GM20000 (cell line): Measurements from ENCODE around the gene LDLR.

ENCODE experiments used
- DNase-seq: peaks from one replicate; pipeline ENCODE4 v3.0.0; 2012; ENCODE audit warnings: low spot score
- CTCF ChIP-seq: IDR thresholded peaks from 2 replicates; pipeline ENCODE4 v1.5.1; 2012; ENCODE audit warnings: mild to moderate bottlenecking, control low read depth; ENCODE audit errors: extremely low read depth, missing control alignments

Gene LDLR

GRCh38 chr19:11050323-11051114 is 38.7 kb upstream of the LDLR start:
- DNase-seq = no peak
- TF ChIP-seq CTCF = no peak

GRCh38 chr19:11053817-11054195 is 35.5 kb upstream of the LDLR start:
- no peak for DNase-seq
- TF ChIP-seq CTCF = no peak

GRCh38 chr19:11054200-11054599 is 35.1 kb upstream of the LDLR start:
- no peak for DNase-seq
- TF ChIP-seq CTCF = no peak

GRCh38 chr19:11054628-11055027 is 34.6 kb upstream of the LDLR start:
- no peak for DNase-seq
- no peak for TF ChIP-seq CTCF

GRCh38 chr19:11058246-11059030 is 30.8 kb upstream of the LDLR start:
- DNase-seq = no peak
- no peak for TF ChIP-seq CTCF

- TF ChIP-seq CTCF = no peak
Observed at GRCh38 chr19:11059511-11060358, 29.5 kb upstream of the LDLR start.

GRCh38 chr19:11061952-11062351 is 27.3 kb upstream of the LDLR start:
- no peak for TF ChIP-seq CTCF
- no peak for DNase-seq

More at GRCh38 chr19:11059511-11060358, 29.5 kb upstream of the LDLR start:
- DNase-seq = no peak
